Retinal pigment epithelial cell (primary cell): ENCODE measurements around the gene CXCL1.

Experiments used
- DNase-seq: peaks from one replicate; pipeline ENCODE4 v3.0.0-alpha.2; 2010; ENCODE audit warnings: low read depth
- H3K4me3 ChIP-seq: 2 replicates; pipeline ENCODE4 v1.5.1; 2011; ENCODE audit warnings: mild to moderate bottlenecking, low read length, control low read depth, moderate library complexity
- CTCF ChIP-seq: conservative IDR thresholded peaks from 2 replicates; pipeline ENCODE4 v1.5.1; 2011; ENCODE audit warnings: low read depth, low read length, control low read depth, inconsistent platforms

The CXCL1 gene

GRCh38 chr4:73871511-73872310 lies 2.5 kb downstream of the CXCL1 start:
- no peak for TF ChIP-seq CTCF
- DNase-seq, result no peak
- no peak overlapping the region for H3K4me3 ChIP-seq

- no peak overlapping the region for H3K4me3 ChIP-seq
- no peak for DNase-seq
- no peak for TF ChIP-seq CTCF
Measured at GRCh38 chr4:73872316-73873108, 3.3 kb downstream of the CXCL1 start.

DNA sequence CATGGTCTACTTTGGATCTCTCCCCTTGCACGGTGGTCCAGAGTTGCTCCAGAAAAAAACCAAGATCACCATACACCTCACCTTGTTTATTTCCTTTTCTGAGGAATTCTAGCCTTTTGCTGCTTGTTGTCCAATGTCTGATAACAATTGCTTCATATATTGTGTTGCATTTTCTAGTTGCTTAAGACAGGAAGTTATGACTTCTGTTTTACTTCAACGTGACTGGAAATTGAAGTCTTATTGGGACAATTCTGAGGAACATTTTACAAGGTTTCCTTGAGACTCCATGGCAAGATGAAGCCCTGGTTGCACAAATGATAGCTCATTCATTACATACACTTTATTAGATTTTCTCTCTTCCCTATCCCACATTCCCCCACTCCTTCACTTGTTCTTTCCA lies 5.2 kb downstream of the CXCL1 start:
- H3K4me3 ChIP-seq, result no peak overlapping the region
- TF ChIP-seq CTCF, result no peak
- no peak for DNase-seq

DNA sequence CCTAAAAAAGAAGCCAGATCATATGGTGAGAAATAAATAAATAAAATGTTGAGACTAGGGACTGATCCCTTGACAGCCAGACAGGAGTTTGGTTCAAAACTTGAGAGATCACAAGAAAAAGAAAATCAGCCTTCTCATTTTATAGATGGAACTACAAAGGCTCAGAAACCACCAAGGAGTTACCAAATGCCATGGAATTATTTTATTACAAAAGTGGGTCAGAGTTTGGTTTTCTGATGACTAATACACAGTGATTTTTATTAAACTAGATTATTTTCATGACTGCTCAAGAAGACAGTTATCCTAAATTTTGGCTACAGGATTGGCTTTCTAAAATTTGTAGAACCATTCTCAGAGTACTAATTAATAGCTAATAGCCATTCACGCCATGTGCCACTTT lies 6.2 kb downstream of the CXCL1 start:
- DNase-seq, result no peak
- TF ChIP-seq CTCF, result no peak
- H3K4me3 ChIP-seq, result no peak overlapping the region

GRCh38 chr4:73883306-73883705 lies 14.1 kb downstream of the CXCL1 start:
- H3K4me3 ChIP-seq, result no peak overlapping the region
- no peak for TF ChIP-seq CTCF
- DNase-seq, result no peak

DNA sequence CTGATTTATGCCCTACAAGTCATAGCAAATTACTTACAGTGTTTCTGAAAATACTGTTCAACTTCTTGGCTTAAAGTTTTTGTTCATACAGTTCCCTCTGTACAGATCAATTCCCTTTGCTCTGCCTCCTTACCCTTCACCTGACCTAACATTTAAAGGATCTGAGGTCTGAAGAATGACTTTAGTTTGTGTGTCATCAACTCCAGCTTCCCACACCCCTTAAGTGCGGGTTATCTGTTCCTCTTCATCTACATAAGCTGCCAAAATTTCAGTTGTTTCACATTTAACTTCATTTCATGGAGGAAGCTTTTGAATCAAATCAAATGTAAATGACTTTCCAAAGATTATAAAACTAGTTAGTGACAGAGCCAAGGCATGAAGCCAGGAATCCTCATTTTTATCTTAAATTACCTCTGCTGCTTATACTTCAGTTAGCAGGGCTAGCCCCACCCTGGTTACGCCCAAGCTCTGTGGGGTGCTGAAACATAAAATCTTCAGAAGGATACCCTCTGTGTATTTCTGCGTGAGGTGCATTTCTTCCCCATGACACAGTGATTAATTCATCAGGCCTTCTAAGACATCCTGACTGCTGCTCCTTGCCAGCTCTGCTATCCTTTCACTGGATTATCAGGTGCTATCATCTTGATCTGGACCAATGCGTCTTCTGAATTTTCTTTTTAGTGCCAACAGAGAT lies 16.5 kb downstream of the CXCL1 start:
- TF ChIP-seq CTCF, result no peak
- no peak for DNase-seq
- no peak overlapping the region for H3K4me3 ChIP-seq
